ENCODE data around the gene MCM8.
"Not testable (repeated sequence)": the region's sequence is repeated elsewhere in the genome, so short reads cannot be mapped to it uniquely, and the experiment has no call there.

MCM8 gene

GRCh38 chr20:6030453-6031080 is 80.1 kb downstream of the MCM8 start:
- in situ Hi-C loops (cut with MboI; ENCODE audit: low pct_unique_long_range_greater_than_20kb, low sequenced_read_pairs, unreplicated experiment), result no loop called here
- TF ChIP-seq CTCF (IDR thresholded peaks at IDR 0.05; ENCODE audit: extremely low read depth, insufficient read depth, missing control alignments), result no peak
- DNase-seq (ENCODE audit: low spot score), result no peak

- in situ Hi-C loops (cut with MboI; ENCODE audit: low pct_unique_long_range_greater_than_20kb, low sequenced_read_pairs, unreplicated experiment); DNase-seq (ENCODE audit: low spot score): not testable (repeated sequence)
These were observed 82.5 kb downstream of the MCM8 start for GRCh38 chr20:6032907-6033306.

- no peak for TF ChIP-seq CTCF (IDR thresholded peaks at IDR 0.05; ENCODE audit: extremely low read depth, insufficient read depth, missing control alignments)
- no peak for DNase-seq (ENCODE audit: low spot score)
These were observed 83.9 kb downstream of the MCM8 start for GRCh38 chr20:6034134-6034969.

GRCh38 chr20:6036213-6036612 is 85.8 kb downstream of the MCM8 start:
- TF ChIP-seq CTCF (IDR thresholded peaks at IDR 0.05; ENCODE audit: extremely low read depth, insufficient read depth, missing control alignments), result no peak
- in situ Hi-C loops (cut with MboI; ENCODE audit: low pct_unique_long_range_greater_than_20kb, low sequenced_read_pairs, unreplicated experiment), result no loop called here
- DNase-seq (ENCODE audit: low spot score), result no peak

More at GRCh38 chr20:6034134-6034969, 83.9 kb downstream of the MCM8 start:
- in situ Hi-C loops (cut with MboI; ENCODE audit: low pct_unique_long_range_greater_than_20kb, low sequenced_read_pairs, unreplicated experiment), result no loop called here

GRCh38 chr20:6037082-6037481 is 86.6 kb downstream of the MCM8 start:
- in situ Hi-C loops (cut with MboI; ENCODE audit: low pct_unique_long_range_greater_than_20kb, low sequenced_read_pairs, unreplicated experiment), result no loop called here
- TF ChIP-seq CTCF (IDR thresholded peaks at IDR 0.05; ENCODE audit: extremely low read depth, insufficient read depth, missing control alignments), result no peak
- DNase-seq (ENCODE audit: low spot score), result no peak

- DNase-seq (ENCODE audit: low spot score), result no peak
- TF ChIP-seq CTCF (IDR thresholded peaks at IDR 0.05; ENCODE audit: extremely low read depth, insufficient read depth, missing control alignments), result no peak
- in situ Hi-C loops (cut with MboI; ENCODE audit: low pct_unique_long_range_greater_than_20kb, low sequenced_read_pairs, unreplicated experiment), result no loop called here
These were observed 87.8 kb downstream of the MCM8 start for GRCh38 chr20:6038256-6038655.

GRCh38 chr20:6039766-6040165 is 89.3 kb downstream of the MCM8 start:
- TF ChIP-seq CTCF (IDR thresholded peaks at IDR 0.05; ENCODE audit: extremely low read depth, insufficient read depth, missing control alignments), result no peak
- no peak for DNase-seq (ENCODE audit: low spot score)
- in situ Hi-C loops (cut with MboI; ENCODE audit: low pct_unique_long_range_greater_than_20kb, low sequenced_read_pairs, unreplicated experiment), result no loop called here
